ENCODE results near the gene ELAVL1.

The ELAVL1 gene

DNA sequence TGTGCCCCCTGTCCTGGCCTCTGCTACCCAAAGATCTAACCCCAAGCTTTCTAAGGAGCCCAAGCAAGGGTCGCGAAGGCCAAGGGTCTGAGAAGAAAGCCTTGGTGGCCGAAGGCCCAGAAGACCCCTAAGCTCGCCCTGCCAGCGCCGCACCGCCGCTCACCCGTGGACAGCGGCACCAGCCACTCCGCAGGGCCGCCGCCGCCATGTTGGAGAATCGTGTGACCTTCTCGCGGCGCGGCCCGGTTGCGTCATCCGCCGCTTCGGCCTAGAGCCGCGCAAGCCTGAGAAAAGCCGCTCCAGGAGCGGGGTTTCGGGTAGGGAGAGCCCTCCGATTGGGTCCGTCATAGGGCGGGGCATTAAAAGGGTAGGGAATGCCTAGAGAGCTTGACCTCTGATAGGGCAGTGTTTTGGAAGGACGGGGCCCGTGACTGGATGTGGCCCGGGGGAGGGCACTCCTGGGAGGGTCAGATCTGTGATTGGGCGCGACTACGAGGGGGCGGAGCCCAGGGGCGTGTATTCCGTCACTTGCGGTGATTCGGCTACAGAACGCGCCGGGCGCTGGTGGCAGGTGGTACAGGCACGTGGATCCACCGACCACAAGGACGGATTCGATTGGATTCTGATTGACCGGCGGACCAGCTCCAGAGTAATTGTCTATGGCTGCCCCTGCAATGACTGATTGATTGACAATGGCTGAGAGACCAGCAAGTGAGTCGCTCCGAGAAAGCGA lies 61.8 kb downstream of the ELAVL1 start, which contains the start of gene TIMM44:
TIMM44 (minus strand) TSS at position 223 of the 733 bp plus-strand sequence; CDS start at position 208, 15 bp downstream.
- H3K36me3 ChIP-seq (ENCODE audit: control insufficient read depth, insufficient read depth, low read length, severe bottlenecking), result peaks cover 22% of the 10 kb centered on the region
- H3K9ac ChIP-seq (ENCODE audit: low read length), result peak within 1 kb of the TSS; percentile 99
- no peaks in the 10 kb centered on the region for H3K27me3 ChIP-seq (replicated peaks; ENCODE audit: control insufficient read depth, insufficient read depth, low read length)
- DNase-seq (ENCODE audit: low read depth), result peak; percentile 100
- H3K9me3 ChIP-seq (ENCODE audit: control insufficient read depth, low read length), result no peaks in the 10 kb centered on the region
- H3K4me3 ChIP-seq (ENCODE audit: low read length), result peak within 1 kb of the TSS; percentile 90
- peaks cover 5% of the 10 kb centered on the region for H3K4me1 ChIP-seq (ENCODE audit: control insufficient read depth, insufficient read depth, low read length)

DNA sequence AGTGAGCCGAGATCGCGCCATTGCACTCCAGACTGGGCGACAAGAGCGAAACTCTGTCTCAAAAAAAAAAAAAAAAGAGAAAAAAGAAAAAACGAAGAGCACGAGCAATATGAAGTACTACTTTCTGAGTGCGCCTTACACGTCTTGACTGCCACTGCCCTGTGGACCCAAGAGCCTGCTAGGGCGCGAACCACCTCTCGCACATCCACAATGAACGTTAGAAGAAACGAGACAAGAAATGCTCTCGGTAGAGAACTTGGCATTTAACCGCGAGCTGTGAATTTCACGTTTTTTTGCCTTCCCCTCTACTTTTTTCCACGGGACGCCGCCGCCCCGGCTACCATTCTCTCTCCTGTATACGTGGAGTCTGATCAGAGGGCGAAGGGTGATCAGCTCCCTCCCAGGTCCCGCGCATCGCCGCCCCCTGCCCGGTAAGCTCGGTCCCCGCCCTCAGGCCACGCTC lies 62.4 kb downstream of the ELAVL1 start:
- Histone ChIP-seq H3K27me3 (replicated peaks; ENCODE audit: control insufficient read depth, insufficient read depth, low read length) (no peaks in the 10 kb centered on the region), H3K9ac (ENCODE audit: low read length) (peak overlapping the region; percentile 99), H3K4me3 (ENCODE audit: low read length) (peak overlapping the region; percentile 90), H3K36me3 (ENCODE audit: control insufficient read depth, insufficient read depth, low read length, severe bottlenecking) (peaks cover 28% of the 10 kb centered on the region), H3K4me1 (ENCODE audit: control insufficient read depth, insufficient read depth, low read length) (peaks cover 5% of the 10 kb centered on the region), H3K9me3 (ENCODE audit: control insufficient read depth, low read length) (no peaks in the 10 kb centered on the region)
- peak; percentile 34 for DNase-seq (ENCODE audit: low read depth)

DNA sequence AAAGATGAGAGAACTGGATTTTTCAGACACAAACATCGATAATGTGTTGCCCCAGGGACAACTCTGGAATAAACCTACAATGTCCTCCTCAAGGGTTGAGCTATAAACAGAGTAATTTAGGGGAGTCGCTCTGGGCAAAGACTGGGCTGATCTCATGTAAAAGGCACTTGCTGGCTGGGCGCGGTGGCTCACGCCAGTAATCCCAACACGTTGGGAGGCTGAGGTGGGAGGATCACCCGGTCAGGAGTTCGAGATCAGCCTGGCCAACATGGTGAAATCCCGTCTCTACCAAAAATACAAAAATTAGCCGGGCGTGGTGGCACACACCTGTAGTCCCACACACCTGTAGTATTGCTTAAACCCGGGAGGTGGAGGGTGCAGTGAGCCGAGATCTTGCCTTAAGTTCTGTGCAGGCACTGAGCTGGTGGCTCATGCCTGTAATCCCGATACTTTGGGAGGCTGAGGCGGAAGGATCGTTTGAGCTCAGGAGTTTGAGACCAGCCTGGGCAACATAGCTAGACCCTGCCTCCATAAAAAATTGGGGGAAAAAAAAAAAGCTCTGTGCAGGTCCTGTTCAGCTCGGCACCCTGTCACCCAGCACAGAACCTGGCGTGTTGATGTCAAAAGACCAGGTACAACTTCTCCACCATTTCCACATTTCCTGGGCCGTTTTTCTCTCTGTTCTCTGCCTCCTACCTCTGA lies 63.4 kb downstream of the ELAVL1 start:
- peaks cover 5% of the 10 kb centered on the region for H3K4me1 ChIP-seq (ENCODE audit: control insufficient read depth, insufficient read depth, low read length)
- H3K27me3 ChIP-seq (replicated peaks; ENCODE audit: control insufficient read depth, insufficient read depth, low read length), result no peaks in the 10 kb centered on the region
- H3K9ac ChIP-seq (ENCODE audit: low read length), result peak overlapping the region; percentile 99
- peak overlapping the region; percentile 90 for H3K4me3 ChIP-seq (ENCODE audit: low read length)
- no peaks in the 10 kb centered on the region for H3K9me3 ChIP-seq (ENCODE audit: control insufficient read depth, low read length)
- peaks cover 37% of the 10 kb centered on the region for H3K36me3 ChIP-seq (ENCODE audit: control insufficient read depth, insufficient read depth, low read length, severe bottlenecking)
- DNase-seq (ENCODE audit: low read depth), result no peak

DNA sequence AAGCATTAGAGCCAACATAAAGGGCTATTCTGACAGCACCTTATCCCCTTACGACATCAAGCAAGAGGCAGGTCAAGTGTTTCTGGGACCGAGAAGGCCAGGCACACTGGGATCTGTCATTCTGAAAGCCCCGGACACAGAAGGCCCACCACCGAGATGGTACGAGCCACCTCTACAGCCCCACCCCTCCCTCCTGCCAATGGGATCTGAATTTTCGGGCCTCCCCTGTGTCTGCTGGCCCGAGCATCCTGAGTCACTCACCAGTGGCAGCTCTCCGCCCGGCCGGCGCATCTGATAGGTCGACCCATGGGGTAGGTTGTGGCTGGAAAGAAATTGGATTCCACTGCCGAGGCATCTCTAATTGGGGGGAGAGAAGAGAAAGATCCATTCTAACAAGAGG lies 64.6 kb downstream of the ELAVL1 start:
- no peak for DNase-seq (ENCODE audit: low read depth)
- Histone ChIP-seq H3K27me3 (replicated peaks; ENCODE audit: control insufficient read depth, insufficient read depth, low read length) (no peaks in the 10 kb centered on the region), H3K9ac (ENCODE audit: low read length) (no peak overlapping the region), H3K36me3 (ENCODE audit: control insufficient read depth, insufficient read depth, low read length, severe bottlenecking) (peaks cover 49% of the 10 kb centered on the region), H3K4me3 (ENCODE audit: low read length) (no peak overlapping the region), H3K4me1 (ENCODE audit: control insufficient read depth, insufficient read depth, low read length) (peaks cover 5% of the 10 kb centered on the region), H3K9me3 (ENCODE audit: control insufficient read depth, low read length) (no peaks in the 10 kb centered on the region)

DNA sequence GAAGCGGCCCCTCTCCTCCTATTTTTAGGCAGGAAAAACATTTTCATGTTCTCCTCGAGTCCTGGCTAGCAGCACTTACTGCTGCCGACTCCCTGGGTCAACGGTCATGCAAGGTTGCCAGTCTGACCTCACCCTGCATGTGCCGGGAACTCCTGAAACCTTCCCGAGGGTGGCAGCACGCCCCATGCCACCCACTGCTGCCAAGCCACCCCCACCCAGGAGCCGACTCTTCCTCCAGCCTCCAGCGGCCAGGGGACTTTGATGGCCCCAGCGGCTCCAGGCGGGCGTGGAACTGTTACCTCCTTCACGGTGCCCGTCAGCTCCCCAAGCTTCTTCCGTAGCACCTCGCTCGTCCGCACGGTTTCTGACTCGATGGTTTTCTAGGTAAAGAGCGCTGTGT lies 70.7 kb downstream of the ELAVL1 start:
- no peak for DNase-seq (ENCODE audit: low read depth)
- Histone ChIP-seq H3K27me3 (replicated peaks; ENCODE audit: control insufficient read depth, insufficient read depth, low read length) (no peaks in the 10 kb centered on the region), H3K36me3 (ENCODE audit: control insufficient read depth, insufficient read depth, low read length, severe bottlenecking) (peaks cover 91% of the 10 kb centered on the region), H3K9me3 (ENCODE audit: control insufficient read depth, low read length) (no peaks in the 10 kb centered on the region), H3K4me1 (ENCODE audit: control insufficient read depth, insufficient read depth, low read length) (no peaks in the 10 kb centered on the region), H3K9ac (ENCODE audit: low read length) (no peak overlapping the region), H3K4me3 (ENCODE audit: low read length) (no peak overlapping the region)

DNA sequence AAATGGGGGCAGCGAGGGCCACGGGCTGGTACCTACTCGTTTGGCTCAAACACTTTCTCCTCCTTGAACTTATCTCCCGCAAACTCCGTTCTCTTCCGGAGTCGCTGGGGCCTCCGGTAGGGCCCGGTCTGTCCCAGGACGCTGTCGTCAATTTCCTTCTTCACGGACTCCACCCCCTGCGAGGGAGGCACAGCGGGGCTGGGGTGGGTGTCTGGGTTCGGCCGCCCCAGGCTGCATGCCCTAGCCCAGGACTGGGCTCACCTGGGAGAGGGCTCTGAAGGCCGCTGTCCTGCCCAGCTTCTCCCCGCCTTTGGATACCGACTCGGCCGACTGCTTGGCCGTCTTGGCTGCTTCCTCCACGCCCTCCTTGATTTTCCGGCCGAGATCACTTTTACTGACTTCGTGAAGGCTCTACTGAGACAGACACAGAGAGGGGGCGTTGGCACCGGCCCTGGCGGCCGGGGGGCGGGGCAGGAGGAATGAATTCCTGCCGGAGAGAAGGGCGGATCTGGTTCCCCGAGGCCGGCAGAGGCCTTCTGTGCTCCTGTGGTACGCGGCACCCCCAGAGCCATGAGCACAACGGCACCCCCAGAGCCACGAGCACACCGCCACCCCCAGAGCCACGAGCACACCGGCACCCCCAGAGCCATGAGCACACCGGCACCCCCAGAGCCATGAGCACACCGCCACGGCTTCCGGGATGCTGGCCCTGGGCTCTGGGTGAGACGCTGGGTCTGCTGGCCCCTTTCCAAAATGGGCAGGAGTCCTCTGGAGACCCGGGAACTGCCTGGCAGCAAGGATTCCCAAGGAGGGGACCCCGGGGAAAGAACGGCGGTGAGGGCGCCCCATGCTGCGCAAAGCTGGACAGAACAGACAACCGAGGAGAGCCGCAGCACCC lies 71.4 kb downstream of the ELAVL1 start:
- no peaks in the 10 kb centered on the region for H3K9me3 ChIP-seq (ENCODE audit: control insufficient read depth, low read length)
- DNase-seq (ENCODE audit: low read depth), result no peak
- H3K36me3 ChIP-seq (ENCODE audit: control insufficient read depth, insufficient read depth, low read length, severe bottlenecking), result peaks cover 87% of the 10 kb centered on the region
- H3K9ac ChIP-seq (ENCODE audit: low read length), result no peak overlapping the region
- no peak overlapping the region for H3K4me3 ChIP-seq (ENCODE audit: low read length)
- H3K27me3 ChIP-seq (replicated peaks; ENCODE audit: control insufficient read depth, insufficient read depth, low read length), result no peaks in the 10 kb centered on the region
- H3K4me1 ChIP-seq (ENCODE audit: control insufficient read depth, insufficient read depth, low read length), result peaks cover 7% of the 10 kb centered on the region

DNA sequence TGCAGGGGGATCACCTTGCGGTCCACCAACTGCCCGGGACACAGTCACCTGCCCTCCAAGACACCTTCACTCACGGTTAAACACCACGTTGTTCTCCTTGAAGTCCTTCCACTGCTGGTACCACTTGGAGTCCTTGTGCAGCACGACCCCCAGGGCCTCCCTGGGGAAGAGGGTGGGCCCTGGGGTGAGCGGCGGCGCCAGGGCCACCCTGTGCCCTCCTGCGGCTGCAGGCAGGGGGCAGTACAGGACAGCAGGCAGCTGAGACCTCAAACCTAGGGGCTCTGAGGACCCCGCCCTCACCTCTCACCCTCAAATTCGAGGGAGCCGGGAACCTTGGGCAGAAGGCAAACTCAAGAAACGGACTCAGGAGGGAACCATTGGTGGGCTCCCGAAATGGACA lies 72.0 kb downstream of the ELAVL1 start:
- H3K36me3 ChIP-seq (ENCODE audit: control insufficient read depth, insufficient read depth, low read length, severe bottlenecking), result peaks cover 81% of the 10 kb centered on the region

DNA sequence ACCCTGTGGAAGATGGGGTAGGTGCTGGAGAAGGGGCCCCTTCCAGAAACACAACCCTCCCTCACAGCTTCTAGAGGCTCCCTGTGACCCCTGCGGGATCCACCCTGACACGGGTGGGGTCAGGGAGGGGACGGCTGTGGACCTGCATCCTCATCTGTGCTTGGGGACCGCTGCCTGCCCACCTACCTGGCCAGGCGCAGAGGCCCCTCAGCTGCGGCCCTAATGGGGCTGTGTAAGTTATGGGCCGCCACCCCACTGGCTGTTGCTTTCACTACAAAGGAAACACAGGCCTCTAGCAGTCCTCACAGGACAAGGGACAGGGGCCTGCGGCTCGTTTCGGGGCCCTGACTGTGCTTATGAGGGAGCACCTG lies 72.5 kb downstream of the ELAVL1 start:
- no peak for DNase-seq (ENCODE audit: low read depth)
- peaks cover 76% of the 10 kb centered on the region for H3K36me3 ChIP-seq (ENCODE audit: control insufficient read depth, insufficient read depth, low read length, severe bottlenecking)
- no peaks in the 10 kb centered on the region for H3K27me3 ChIP-seq (replicated peaks; ENCODE audit: control insufficient read depth, insufficient read depth, low read length)
- H3K9ac ChIP-seq (ENCODE audit: low read length), result no peak overlapping the region
- H3K4me3 ChIP-seq (ENCODE audit: low read length), result no peak overlapping the region
- no peaks in the 10 kb centered on the region for H3K9me3 ChIP-seq (ENCODE audit: control insufficient read depth, low read length)
- peaks cover 17% of the 10 kb centered on the region for H3K4me1 ChIP-seq (ENCODE audit: control insufficient read depth, insufficient read depth, low read length)

More for the DNA sequence above, 72.0 kb downstream of the ELAVL1 start:
- Histone ChIP-seq H3K9me3 (ENCODE audit: control insufficient read depth, low read length) (no peaks in the 10 kb centered on the region), H3K9ac (ENCODE audit: low read length) (no peak overlapping the region), H3K4me1 (ENCODE audit: control insufficient read depth, insufficient read depth, low read length) (peaks cover 12% of the 10 kb centered on the region), H3K4me3 (ENCODE audit: low read length) (no peak overlapping the region), H3K27me3 (replicated peaks; ENCODE audit: control insufficient read depth, insufficient read depth, low read length) (no peaks in the 10 kb centered on the region)
- DNase-seq (ENCODE audit: low read depth), result no peak

DNA sequence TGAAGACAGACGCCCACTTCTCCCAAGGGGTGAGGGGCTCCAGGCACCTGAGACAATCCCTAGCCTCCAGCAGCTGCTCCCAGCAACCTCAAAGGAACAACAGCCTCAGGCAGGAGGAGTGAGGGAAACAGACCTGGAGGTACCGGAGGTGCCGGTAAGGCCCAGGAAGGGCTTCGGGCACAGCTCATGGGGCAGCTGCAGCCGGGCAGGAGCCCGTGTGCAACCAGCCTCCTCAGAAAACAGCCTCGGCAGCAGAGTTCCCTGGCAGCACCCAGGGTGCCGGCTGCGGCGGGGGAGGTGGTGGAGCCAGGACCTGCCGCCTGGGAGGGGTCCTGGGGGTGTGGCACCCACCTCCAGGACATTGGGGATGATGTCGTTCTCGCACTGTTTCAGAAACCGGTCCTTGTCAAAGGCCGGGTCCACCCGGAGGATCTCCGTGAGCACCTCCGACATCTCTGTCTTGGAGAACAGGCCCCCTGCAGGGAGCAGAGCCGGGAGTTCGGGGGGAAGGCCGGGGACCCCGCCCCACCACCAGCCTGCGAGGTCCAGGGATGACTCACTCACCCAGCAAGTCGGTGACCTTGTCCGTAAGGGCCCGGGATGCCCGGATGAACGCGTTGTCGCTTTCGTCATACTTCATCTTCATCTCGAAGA lies 73.0 kb downstream of the ELAVL1 start:
- H3K4me3 ChIP-seq (ENCODE audit: low read length), result no peak overlapping the region

DNA sequence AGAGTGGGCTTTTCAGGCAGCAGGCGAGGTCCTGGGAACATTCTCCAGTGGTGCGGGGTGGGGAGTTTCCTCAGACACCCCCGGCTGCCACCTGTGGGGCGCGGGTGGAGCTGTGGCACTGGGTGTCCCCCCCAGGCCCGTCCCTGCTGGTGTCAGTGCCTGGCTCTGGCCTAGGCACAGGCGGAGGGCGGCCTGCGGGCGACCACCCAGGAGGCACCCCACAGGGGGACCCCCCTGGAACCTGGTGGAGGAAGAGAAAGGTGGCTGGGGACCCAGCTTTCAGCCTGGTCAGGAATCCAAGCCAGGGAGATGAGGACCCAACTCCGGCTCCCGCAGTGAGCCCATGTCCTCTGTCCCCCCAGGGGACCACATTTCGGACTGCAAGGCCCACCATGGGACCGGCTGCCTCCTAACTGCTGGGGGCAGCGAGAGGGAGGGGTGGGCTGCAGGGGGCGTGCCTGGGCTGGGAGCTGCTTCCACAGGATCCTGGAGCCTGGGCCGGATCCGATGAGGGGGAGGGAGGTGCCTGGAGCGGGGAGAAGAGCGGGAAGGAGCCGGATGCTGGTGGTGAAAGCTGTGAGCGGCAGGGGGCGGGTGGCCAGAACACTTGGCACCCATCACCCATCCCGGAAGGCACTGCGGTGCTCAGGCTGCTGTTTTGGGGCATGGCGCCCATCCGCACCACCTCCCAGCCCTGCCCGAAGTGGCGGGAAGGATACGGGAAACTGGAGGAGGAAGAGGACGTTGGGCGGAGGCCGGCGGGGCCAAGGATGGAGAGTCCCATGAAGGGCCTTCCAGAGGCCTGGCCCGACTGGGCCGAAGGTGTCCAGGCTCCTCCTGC lies 74.0 kb downstream of the ELAVL1 start:
- DNase-seq (ENCODE audit: low read depth), result no peak
- H3K4me3 ChIP-seq (ENCODE audit: low read length), result no peak overlapping the region
- no peaks in the 10 kb centered on the region for H3K9me3 ChIP-seq (ENCODE audit: control insufficient read depth, low read length)
- H3K9ac ChIP-seq (ENCODE audit: low read length), result no peak overlapping the region
- peaks cover 23% of the 10 kb centered on the region for H3K4me1 ChIP-seq (ENCODE audit: control insufficient read depth, insufficient read depth, low read length)
- H3K36me3 ChIP-seq (ENCODE audit: control insufficient read depth, insufficient read depth, low read length, severe bottlenecking), result peaks cover 61% of the 10 kb centered on the region
- no peaks in the 10 kb centered on the region for H3K27me3 ChIP-seq (replicated peaks; ENCODE audit: control insufficient read depth, insufficient read depth, low read length)

More for the DNA sequence above, 73.0 kb downstream of the ELAVL1 start:
- DNase-seq (ENCODE audit: low read depth), result no peak
- Histone ChIP-seq H3K36me3 (ENCODE audit: control insufficient read depth, insufficient read depth, low read length, severe bottlenecking) (peaks cover 70% of the 10 kb centered on the region), H3K9me3 (ENCODE audit: control insufficient read depth, low read length) (no peaks in the 10 kb centered on the region), H3K27me3 (replicated peaks; ENCODE audit: control insufficient read depth, insufficient read depth, low read length) (no peaks in the 10 kb centered on the region), H3K9ac (ENCODE audit: low read length) (no peak overlapping the region), H3K4me1 (ENCODE audit: control insufficient read depth, insufficient read depth, low read length) (peaks cover 17% of the 10 kb centered on the region)

All from adipocyte (in vitro differentiated cells).